ENCODE measurements around the gene COL8A1. TPM values are rescaled to one million over a fixed set of nuclear protein-coding genes. Genes with fewer than 3 reads are reported as not detected.

The COL8A1 gene
- total RNA-seq, 1 experiment from 2014 or later, result 179 TPM

DNA sequence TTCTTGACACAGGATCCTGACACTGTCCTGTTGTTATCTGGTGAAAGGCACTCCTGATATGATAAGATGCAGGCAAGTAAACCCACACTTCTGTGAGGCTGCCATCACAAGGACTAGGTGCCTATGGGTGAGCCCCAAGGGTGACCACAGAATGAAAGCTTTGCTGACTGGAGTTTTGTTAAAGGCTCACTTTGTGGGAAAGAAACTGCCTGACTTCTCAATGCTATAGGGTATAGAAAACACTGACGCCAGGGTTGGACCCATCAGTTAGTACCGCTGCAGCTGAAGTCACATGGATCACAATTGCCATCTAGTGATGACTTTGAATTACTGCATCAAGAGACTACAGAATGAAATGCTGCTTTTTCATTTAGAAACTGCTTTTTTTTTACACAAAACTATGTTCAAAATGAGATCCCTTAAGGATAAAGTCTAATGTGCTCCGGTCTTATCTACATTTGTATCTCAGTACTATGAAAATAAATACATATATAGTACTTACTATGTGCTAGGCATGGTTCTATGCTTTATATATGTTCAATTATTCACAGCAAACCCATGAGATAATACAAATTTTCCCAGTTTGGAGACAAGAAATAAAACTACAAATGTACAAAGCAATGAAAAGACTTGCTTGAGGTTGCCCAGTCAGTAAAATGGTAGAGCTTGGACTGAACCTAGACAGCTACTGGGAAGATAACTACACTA, 115.0 kb downstream of the COL8A1 start:
- peak; percentile 37 for DNase-seq (ENCODE audit: extremely low read depth, low read depth)

DNA sequence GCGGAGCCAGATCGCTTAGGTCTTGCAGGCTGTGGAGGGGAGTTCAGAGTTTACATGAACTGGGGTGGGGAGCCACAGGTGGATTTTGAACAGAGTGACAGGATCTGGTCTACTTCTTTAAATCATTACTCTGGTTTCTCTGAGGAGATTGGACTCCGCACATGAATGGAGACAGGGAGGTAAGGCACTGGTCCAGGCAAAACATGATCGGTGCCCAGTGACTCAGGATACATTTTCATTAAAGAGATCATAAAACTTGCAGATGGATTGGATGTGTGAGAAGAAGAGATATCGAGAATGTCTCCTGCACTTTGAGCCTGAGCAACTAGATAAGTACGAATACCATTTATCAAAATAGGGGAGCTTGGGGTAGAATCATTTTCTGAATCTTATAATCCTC, 117.4 kb downstream of the COL8A1 start:
- no peak for DNase-seq (ENCODE audit: extremely low read depth, low read depth)

DNA sequence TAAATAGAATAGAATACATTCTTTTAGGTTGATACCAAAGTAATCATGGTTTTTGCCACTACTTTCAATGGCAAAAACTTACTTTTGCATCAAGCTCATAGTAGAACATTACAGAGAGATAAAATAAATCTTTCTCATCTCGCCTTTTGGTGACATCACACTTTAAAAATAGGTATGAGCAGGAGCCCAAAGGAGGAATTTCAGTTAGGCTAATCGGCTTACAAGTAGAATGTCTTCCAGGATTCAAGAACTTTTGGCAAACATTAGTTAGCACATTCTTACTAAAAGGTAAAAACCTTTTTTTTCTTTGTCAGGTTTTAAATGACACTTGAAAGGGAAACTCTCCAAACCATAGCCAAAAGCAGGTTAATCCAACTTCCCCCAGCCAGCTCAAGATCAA, 119.6 kb downstream of the COL8A1 start:
- DNase-seq (ENCODE audit: extremely low read depth, low read depth), result no peak

- DNase-seq (ENCODE audit: extremely low read depth, low read depth), result no peak
Observed at GRCh38 chr3:99758502-99759177, 120.2 kb downstream of the COL8A1 start.

DNA sequence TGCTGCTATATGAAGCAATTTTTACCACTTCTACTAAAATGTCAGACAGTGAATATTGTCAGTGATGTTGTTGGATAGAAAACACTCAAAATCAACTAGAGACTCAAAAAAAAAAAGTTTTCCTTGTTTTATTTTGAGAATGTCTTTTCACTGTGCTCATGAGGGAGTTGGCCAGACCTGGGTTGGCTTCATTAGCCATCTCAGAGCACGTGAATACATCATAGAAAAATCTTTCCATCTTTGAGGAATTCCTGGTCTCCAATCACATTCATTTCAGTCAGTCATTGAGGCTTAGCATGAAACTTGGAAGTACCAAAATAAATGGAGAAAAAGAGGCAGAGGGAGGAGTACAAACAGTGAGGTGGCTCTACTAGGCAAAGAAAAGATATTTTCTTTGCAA, 121.6 kb downstream of the COL8A1 start:
- DNase-seq (ENCODE audit: extremely low read depth, low read depth), result no peak

- DNase-seq (ENCODE audit: extremely low read depth, low read depth), result no peak
Observed at GRCh38 chr3:99760629-99761028, 122.2 kb downstream of the COL8A1 start.

DNA sequence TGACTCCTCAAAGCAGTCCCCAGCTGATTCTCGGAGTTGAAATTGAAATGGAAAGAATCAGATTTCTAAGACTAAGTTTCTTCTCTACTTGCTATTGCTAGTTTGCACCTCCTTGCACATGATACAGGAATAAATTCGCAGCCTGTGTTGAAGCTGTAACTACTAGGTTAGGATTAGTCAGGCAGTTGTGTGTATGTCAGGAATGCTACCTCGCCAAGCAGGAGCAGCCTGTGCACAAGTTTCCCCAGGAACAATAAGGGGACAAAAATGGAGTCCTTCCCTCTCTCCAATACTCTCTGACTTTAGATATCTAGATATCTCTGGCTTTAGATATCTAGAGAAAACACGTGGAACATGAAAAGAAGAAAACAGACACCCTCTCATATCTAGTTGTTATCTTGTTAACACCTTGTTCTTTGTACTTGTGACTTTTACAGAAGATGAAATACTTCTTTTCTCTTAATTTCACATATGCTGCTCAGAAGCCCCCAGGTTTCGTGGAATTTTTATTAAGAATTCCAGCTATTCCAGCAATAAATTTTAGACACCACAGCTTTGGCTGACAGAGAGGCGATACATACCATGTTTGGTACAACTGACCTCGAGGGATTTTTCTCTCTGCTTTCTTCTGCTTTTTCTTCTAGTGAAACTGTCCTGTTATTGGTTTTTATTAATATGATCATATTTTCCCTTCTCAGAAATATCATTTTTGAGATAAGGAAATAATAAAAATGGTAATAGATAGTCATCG, 123.2 kb downstream of the COL8A1 start:
- no peak for DNase-seq (ENCODE audit: extremely low read depth, low read depth)

DNA sequence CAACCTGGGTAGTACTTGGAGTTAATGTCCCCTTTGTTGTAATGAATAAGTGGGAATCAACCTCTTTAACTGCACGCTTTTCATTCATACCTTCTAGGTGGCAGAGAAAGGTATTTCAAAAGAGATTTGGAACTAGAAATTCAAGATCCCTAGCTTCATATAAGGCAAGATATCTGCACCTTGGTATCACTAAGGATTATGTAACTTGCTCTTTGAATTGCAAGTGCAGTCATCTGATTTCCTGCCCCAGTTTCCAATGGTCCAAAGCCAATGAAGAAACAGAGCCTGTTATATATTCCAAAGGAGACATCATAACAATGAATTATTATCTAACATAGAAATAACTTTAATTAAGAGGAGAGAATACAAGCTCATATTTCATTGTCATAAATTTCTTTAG, 124.5 kb downstream of the COL8A1 start:
- no peak for DNase-seq (ENCODE audit: extremely low read depth, low read depth)

DNA sequence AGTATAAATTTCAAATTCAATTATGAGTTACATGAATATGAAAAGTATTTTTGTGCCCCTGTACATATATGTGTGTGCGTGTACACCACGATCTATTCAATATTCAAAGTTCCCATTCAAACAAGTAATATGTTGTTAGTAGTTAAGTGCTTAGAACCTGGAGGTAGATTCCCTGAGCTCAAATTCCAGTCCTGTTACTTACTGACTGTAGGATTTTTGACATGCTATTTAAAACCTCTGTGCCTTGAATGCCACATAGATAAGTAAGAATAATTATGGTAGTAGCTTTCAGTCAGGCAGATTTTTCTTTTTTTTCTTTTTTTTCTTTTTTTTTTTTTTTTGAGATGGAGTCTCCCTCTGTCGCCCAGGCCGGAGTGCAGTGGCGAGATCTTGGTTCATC, 126.0 kb downstream of the COL8A1 start:
- no peak for DNase-seq (ENCODE audit: extremely low read depth, low read depth)

- DNase-seq (ENCODE audit: extremely low read depth, low read depth), result no peak
Observed at GRCh38 chr3:99765042-99765942, 126.9 kb downstream of the COL8A1 start.

GRCh38 chr3:99767291-99767690, 128.9 kb downstream of the COL8A1 start:
- no peak for DNase-seq (ENCODE audit: extremely low read depth, low read depth)

GRCh38 chr3:99768126-99768525, 129.7 kb downstream of the COL8A1 start:
- no peak for DNase-seq (ENCODE audit: extremely low read depth, low read depth)

DNA sequence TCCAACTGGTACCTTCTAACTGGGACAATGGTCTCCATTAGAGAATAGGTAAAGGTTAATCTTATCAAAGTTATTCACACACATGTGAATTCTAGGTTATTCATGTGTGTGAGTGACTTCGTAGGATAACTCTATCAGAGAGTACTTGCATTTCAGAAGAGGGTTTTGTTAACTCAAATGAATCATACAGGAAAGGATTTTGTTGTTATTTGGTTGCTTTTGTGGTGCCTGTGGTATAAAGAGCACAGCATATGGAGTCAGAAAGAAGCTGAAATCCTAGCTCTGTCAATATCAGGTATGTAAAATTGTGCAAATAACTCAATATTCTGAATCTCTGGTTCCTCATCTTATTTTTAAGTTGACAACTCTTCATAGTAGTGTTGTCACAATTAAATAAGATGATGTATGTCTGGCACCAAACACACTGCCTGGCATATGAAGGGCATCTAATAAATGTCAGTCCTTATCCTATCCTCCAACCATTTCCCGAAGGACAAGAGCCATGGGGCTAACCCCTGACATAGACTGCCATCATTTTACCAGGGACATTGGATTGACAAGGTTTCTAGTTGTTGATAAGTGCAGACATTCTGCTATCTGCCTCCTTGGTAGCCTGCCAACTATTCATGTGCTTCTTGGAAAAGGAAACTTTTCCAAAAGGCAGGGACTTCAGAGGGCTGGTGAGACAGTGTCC, 130.6 kb downstream of the COL8A1 start:
- no peak for DNase-seq (ENCODE audit: extremely low read depth, low read depth)

GRCh38 chr3:99772171-99772570, 133.8 kb downstream of the COL8A1 start:
- DNase-seq (ENCODE audit: extremely low read depth, low read depth), result no peak

- DNase-seq (ENCODE audit: extremely low read depth, low read depth), result no peak
Observed at GRCh38 chr3:99772671-99773070, 134.3 kb downstream of the COL8A1 start.

- no peak for DNase-seq (ENCODE audit: extremely low read depth, low read depth)
Observed at GRCh38 chr3:99774467-99774866, 136.1 kb downstream of the COL8A1 start.

- DNase-seq (ENCODE audit: extremely low read depth, low read depth), result no peak
Observed at GRCh38 chr3:99776516-99777209, 138.3 kb downstream of the COL8A1 start.

GRCh38 chr3:99777210-99777549, 138.8 kb downstream of the COL8A1 start:
- no peak for DNase-seq (ENCODE audit: extremely low read depth, low read depth)

DNA sequence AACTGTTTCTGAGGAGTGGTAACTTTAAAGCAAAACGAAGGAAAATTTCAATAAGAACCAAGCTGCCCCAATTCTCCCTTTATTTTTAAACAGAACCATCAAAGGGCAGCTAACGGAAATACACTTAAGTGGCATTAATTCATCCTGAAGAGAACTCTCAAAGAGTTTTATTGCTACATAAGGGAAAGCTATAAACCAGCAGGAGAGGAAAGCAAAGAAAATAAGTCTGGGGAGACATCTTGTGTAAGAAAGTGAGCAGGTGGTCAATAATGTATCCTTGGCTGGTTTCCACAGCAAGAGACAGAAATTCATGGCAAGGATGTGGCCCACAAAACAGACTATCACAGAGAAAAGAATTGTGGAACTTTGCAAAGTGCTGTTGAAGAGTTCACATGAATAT, 139.3 kb downstream of the COL8A1 start:
- no peak for DNase-seq (ENCODE audit: extremely low read depth, low read depth)

DNA sequence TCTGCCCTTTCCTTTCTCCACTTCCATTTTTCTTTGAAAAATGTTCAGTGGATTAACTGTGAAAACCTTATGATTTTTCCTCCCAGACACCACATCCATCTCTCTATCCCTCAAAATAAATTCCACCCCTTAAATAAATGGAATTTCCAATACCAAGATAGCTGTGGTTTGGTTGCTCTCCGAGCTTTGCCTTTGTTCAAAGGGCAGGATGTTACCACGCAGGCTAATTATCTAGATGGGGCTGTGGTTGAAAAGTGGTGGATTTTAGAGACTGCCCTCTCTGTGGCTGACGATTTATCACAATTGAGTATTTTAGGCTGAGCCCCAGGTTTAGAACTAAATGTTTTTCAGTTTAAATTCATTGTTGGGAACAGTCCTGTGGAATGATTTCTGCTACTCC, 142.4 kb downstream of the COL8A1 start:
- no peak for DNase-seq (ENCODE audit: extremely low read depth, low read depth)

Measured in NCI-H460 (cell line).